ENCODE data around the gene PAM16. TPM values are rescaled to one million over a fixed set of nuclear protein-coding genes. Genes with fewer than 3 reads are reported as not detected.

The PAM16 gene
- total and polyA plus RNA-seq, 2 of the 8 experiments (the other 6 are each of a cell fraction or from before 2014, with no cell fraction given) = 78.3 to 198 TPM

GRCh38 chr16:4339909-4340308 lies 11.2 kb downstream of the PAM16 start:
- ChIA-PET CTCF (ENCODE audit: partially characterized antibody) (interaction anchor here (0.6 to 17.1 kb wide), 21 partner anchors 8 to 793 kb away, joined by 3 to 211 read pairs (median 5); no protein-coding TSS in a partner anchor), POLR2A (ENCODE audit: partially characterized antibody) (interaction anchor here (0.6 to 16.2 kb wide), 14 partner anchors 8 to 535 kb away, joined by 3 to 154 read pairs (median 3); partner anchors contain the start of gene PAM16)
- Histone ChIP-seq H3K27me3 (replicated peaks in 1 of 4; ENCODE audit: control insufficient read depth in 3 of 4, extremely low read depth in 1 of 4, insufficient read depth in 3 of 4, low read length in 3 of 4) (no peaks in the 10 kb centered on the region), H3K9ac (replicated peaks in 1 of 4; ENCODE audit: extremely low read depth in 1 of 4, low read depth in 3 of 4, low read length in 3 of 4) (no peak overlapping the region), H4K5ac (ENCODE audit: insufficient read length, low read depth, low read length) (no peak overlapping the region), H3K14ac (ENCODE audit: insufficient read length) (no peak overlapping the region), H3K79me1 (ENCODE audit: low read depth, low read length) (peaks cover 5% of the 10 kb centered on the region), H3K4me2 (ENCODE audit: insufficient read depth in 1 of 2, low read depth in 2 of 2, low read length in 2 of 2) (no peak overlapping the region), H3K23me2 (ENCODE audit: low read depth, low read length) (no peaks in the 10 kb centered on the region; the same call in 1 of the 2 replicates), H3K4me3 (ENCODE audit: extremely low read depth in 1 of 4, insufficient read depth in 2 of 4, low read depth in 3 of 4, low read length in 4 of 4) (no peak overlapping the region), H3K56ac (replicated peaks; ENCODE audit: insufficient read length, low read depth, low read length) (no peak overlapping the region), H3K9me3 (ENCODE audit: insufficient read depth in 2 of 2, low read depth in 1 of 2, low read length in 1 of 2) (peaks cover 2% of the 10 kb centered on the region in 2 experiments; a peak in 1 of 4 replicates), H4K91ac (replicated peaks; ENCODE audit: insufficient read length, low read length) (no peak overlapping the region), H3K79me2 (ENCODE audit: control insufficient read depth in 1 of 2, insufficient read depth in 2 of 2, low read length in 2 of 2) (peaks cover 0 to 16% of the 10 kb centered on the region in 2 experiments; a peak in 3 of 4 replicates), H3K36me3 (ENCODE audit: control insufficient read depth in 2 of 4, insufficient read depth in 4 of 4, low read length in 3 of 4) (peaks cover 0 to 15% (median 9%) of the 10 kb centered on the region in 4 experiments; a peak in 4 of 8 replicates), H2AK5ac (ENCODE audit: low read depth, low read length) (no peak overlapping the region), H2BK15ac (ENCODE audit: low read length) (no peak overlapping the region), H3K23ac (ENCODE audit: insufficient read length) (no peak overlapping the region), H4K20me1 (replicated peaks in 1 of 2; ENCODE audit: control insufficient read depth in 1 of 2, insufficient read depth in 2 of 2, low read length in 2 of 2) (peaks cover 22 to 23% of the 10 kb centered on the region in 2 experiments), H2BK12ac (ENCODE audit: low read depth, low read length) (no peak overlapping the region), H2BK20ac (ENCODE audit: low read length) (no peak overlapping the region), H2BK120ac (replicated peaks; ENCODE audit: low read depth, low read length) (no peak overlapping the region), H3K4me1 (replicated peaks in 1 of 4; ENCODE audit: control insufficient read depth in 3 of 4, insufficient read depth in 4 of 4, low read length in 3 of 4) (no peaks in the 10 kb centered on the region; a peak in 2 of 7 replicates), H3K18ac (ENCODE audit: extremely low read depth, low read length) (no peak overlapping the region), H3K4ac (replicated peaks; ENCODE audit: insufficient read length, low read depth, low read length) (no peak overlapping the region), H2AFZ (ENCODE audit: low read length) (no peak overlapping the region), H2BK5ac (ENCODE audit: low read depth, low read length) (no peak overlapping the region), H4K8ac (ENCODE audit: extremely low read depth, insufficient read depth, low read length) (no peak overlapping the region), H3K27ac (ENCODE audit: low read depth, low read length) (no peak overlapping the region)
- FAIRE-seq (no peak), DNase-seq (ENCODE audit: low read depth in 1 of 2, low spot score in 2 of 2) (no peak)
- 96% methylated on average over 14 of the region's 14 CpGs; no CpG with 5 or more reads in 1 of the 2 experiments for WGBS, 2 experiments (ENCODE audit: extremely low coverage in 1 of 2, insufficient coverage in 1 of 2, insufficient read length in 1 of 2, insufficient replicate concordance in 2 of 2, low coverage in 1 of 2, low lambda C conversion rate in 2 of 2, missing lambda C conversion rate in 1 of 2)
- TF ChIP-seq PHF8 (conservative IDR thresholded peaks at IDR 0.05; ENCODE audit: low read depth, low read length) (no peak), EZH2 (IDR thresholded peaks at IDR 0.05; ENCODE audit: low read depth, low read length, severe bottlenecking) (no peak), ATF3 (IDR thresholded peaks at IDR 0.05; ENCODE audit: insufficient read depth, low read depth, low read length) (no peak), GTF2F1 (IDR thresholded peaks at IDR 0.05; ENCODE audit: borderline replicate concordance, low read depth, low read length) (no peak), POLR2A (IDR thresholded peaks at IDR 0.05; ENCODE audit: control extremely low read depth in 1 of 2, low read depth in 2 of 2, low read length in 2 of 2) (no peak), CTBP2 (IDR thresholded peaks at IDR 0.05; ENCODE audit: borderline replicate concordance, insufficient read depth, insufficient read length, low read length) (no peak), USF2 (IDR thresholded peaks at IDR 0.05; ENCODE audit: low read length) (no peak), NRF1 (IDR thresholded peaks at IDR 0.05; ENCODE audit: low read depth, low read length) (no peak), SP4 (IDR thresholded peaks at IDR 0.05; ENCODE audit: low read length) (no peak), KDM4A (IDR thresholded peaks at IDR 0.05; ENCODE audit: low read depth, low read length, severe bottlenecking) (no peak), CEBPB (IDR thresholded peaks at IDR 0.05; ENCODE audit: low read depth, low read length) (no peak), RNF2 (IDR thresholded peaks at IDR 0.05; ENCODE audit: borderline replicate concordance, low read depth, low read length, missing control alignments, poor library complexity, severe bottlenecking) (no peak)
